Fibroblast of mammary gland (primary cell): ENCODE results near the gene DOK4.

ENCODE experiments used
- DNase-seq: peaks from one replicate; pipeline ENCODE4 v3.0.0-alpha.2; 2010; ENCODE audit warnings: low read depth
- H3K4me3 ChIP-seq: 2 replicates; pipeline ENCODE4 v1.5.1; 2011; ENCODE audit warnings: low read depth, mild to moderate bottlenecking, low read length, moderate library complexity; ENCODE audit not compliant: control insufficient read depth
- TF ChIP-seq, protein P1 (sequence below): conservative IDR thresholded peaks from 2 replicates; pipeline ENCODE4 v1.5.1; 2011; ENCODE audit warnings: low read depth, low read length, inconsistent platforms; ENCODE audit not compliant: control insufficient read depth, insufficient read depth

The DOK4 gene

DNA sequence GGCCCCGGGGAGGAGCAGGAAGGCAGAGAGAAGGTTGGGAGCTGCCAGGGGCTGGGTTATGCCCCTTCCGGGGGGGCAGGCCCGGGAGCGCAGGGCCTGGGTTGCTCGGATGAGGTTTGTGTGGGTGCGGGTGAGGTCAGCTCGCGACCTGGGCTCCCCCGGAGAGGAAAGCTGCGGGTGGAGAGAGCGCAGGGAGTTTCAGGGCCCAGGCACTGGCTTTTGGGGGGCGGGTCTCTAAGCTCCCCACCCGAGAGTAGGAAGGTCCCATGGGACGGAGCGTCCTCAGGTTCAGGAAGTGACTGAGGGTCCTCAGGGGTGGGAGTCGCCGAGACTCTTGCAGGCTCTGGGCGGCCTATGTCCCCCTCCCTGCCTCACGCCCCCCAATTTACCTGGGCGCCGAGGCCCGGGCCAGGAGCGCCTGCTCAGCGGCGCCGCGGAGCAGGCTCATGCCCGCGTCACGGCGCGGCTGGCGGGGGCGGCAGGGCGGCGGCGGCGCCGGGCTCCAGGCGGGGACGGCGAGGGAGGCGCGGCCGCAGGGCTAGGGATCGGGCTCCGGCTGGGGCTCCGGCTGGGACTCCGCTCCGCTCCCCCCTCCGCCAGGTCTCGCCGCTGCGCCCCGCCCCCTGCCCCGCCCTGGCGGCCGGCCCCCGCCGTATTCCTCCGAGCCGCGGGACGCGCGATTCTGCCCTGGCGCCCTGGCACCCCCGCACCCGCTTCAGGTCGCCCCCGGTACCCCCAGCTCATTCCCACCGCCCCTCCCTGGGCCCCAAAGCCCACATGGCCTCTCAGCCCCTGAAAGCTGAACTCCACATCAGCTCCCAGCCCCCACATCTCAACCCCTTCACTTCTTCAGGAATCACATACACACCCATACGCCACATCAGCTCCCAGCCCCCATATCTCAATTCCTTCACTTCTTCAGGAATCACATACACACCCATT is at the start of gene DOK4:
DOK4 (minus strand) TSS at position 578 of the 942 bp plus-strand sequence. CDS start 6,986 bp downstream, outside the sequence.
- DNase-seq = peak; percentile 56
- peak within 1 kb of the TSS; percentile 57 for H3K4me3 ChIP-seq
- TF ChIP-seq, protein P1, sequence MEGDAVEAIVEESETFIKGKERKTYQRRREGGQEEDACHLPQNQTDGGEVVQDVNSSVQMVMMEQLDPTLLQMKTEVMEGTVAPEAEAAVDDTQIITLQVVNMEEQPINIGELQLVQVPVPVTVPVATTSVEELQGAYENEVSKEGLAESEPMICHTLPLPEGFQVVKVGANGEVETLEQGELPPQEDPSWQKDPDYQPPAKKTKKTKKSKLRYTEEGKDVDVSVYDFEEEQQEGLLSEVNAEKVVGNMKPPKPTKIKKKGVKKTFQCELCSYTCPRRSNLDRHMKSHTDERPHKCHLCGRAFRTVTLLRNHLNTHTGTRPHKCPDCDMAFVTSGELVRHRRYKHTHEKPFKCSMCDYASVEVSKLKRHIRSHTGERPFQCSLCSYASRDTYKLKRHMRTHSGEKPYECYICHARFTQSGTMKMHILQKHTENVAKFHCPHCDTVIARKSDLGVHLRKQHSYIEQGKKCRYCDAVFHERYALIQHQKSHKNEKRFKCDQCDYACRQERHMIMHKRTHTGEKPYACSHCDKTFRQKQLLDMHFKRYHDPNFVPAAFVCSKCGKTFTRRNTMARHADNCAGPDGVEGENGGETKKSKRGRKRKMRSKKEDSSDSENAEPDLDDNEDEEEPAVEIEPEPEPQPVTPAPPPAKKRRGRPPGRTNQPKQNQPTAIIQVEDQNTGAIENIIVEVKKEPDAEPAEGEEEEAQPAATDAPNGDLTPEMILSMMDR = no peak

DNA sequence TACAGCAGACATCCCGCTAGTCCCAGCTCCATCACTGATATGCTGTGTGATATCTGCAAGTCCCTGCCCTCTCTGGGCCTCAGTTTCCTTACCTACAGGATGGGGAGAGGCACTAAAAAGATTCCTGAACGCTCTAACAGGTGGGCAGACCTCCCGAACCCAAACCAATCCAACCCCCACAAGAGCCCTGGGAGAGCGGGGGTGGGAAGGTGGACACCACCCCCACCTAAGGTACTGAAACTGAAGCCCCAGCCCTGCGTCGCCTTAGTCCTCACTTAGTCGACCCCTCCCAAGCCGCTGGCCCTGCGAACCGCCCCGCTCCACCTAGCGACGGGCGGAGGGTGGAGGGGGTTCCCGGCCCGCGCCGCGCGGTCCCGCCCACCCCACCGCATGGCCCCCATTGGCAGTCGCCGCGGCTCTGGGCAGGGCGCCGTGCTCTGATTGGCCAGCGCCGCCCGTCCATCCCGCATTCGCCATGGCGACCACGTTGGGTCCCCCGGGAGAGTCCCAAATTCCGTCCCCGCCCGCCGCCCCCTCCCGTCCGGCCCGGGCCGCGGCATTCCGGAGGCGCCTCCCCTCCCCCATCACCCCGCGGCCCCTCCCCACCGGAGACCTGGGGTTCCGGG is 49.5 kb upstream of the DOK4 start:
- TF ChIP-seq, protein P1 = no peak
- peak overlapping the region; percentile 76 for H3K4me3 ChIP-seq
- DNase-seq = peak; percentile 79

DNA sequence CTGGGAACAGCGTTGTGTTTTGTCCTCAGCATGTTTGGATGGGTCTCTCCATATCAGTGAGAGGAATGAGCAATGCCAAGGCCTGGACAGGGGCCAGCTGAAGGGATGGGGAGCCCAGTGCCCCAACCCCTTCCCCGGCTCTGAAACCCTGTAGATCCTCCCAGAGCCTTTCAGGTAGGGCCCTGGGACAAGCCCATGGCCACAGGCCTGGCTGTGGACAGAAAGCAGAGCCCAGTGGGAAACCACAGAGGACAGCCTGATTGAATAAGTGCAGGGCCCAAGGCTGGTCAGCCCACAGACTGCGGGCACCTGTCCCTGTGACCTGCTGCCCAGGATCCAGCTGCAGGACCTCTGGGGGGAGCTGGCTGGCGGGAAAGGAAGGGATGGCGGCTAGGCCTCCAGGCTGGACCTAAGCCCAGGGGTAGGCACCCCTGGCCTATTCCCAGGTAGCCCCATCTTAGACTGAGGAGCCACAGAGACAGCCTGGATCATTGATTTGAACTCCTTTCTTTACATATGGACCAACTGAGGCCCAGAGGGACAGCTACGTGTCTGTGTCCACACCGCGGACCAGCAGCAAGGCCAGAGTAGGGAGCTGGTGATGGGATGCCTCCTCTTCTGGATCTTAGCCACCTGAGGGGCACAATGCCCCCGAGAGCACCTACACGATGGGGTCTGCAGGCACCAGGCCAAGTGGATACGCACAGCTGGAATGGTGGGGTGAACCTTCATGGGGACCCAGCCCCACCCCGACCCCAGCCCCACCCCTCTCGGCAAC is 48.8 kb upstream of the DOK4 start:
- no peak for DNase-seq
- peak overlapping the region; percentile 76 for H3K4me3 ChIP-seq
- TF ChIP-seq, protein P1 = no peak

DNA sequence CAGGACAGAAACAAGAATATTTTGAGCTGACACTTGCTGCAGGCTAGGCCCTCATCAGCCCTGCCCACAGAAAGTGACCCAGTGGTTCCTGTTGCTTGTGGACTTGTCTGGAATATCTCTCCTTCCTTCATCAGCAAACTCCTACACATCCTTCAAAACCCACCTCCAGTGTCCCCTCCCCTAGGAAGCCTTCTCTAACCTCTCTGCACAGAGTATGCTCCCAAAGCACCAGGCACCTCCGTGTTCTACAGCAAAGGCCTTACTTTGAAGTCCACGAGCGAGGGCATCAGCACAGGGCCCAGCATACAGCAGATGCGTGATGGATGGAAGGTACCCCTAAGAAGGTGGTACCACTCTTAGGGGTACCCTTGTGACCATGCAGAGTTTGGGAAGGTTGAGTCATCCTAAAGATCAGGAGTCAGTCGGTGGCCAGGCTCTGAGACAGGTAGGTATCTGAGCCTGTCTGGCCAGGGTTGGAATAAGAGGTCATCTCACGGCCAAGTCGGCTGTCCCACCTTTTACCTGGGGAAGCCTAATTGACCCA is 48.1 kb upstream of the DOK4 start:
- TF ChIP-seq, protein P1 = no peak
- no peak overlapping the region for H3K4me3 ChIP-seq
- DNase-seq = no peak

DNA sequence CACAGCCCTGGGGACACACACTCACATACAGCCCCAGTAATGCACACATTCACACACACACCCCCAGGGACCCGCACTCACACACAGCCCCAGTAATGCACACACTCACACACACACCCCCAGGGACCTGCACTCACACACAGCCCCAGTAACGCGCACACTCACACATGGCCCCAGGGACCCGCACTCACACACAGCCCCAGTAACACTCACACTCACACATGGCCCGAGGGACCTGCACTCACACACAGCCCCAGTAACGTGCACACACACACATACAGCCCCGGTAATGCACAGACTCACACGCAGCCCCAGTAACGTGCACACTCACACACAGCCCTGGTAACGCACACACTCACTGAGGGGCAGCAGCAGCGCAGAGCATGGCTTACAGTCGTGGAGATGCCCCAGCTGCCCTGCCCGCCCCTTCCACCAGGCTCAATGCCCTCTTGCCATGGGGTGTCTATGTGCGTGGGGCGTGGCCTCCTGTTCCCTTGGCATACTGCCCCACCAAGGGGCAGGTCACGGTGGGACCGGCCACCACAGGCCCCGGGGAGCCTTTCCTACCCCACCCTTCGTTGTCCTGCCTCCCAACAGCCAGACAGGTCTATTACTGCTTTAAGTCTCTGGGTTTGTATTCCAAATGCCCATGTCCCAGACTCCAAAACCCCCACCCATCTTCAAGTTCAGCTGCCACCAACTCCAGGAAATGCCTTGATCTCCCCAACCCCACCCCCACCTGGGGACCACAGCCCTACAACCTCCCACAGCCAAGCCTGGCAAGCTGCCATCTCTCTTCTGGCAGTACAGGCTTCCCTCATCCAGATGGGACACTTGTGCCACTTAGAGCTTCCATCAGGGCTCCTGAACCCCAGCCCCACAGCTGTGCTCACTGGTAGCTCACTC is 47.4 kb upstream of the DOK4 start:
- TF ChIP-seq, protein P1 = no peak
- peak; percentile 4 for DNase-seq
- H3K4me3 ChIP-seq = no peak overlapping the region

DNA sequence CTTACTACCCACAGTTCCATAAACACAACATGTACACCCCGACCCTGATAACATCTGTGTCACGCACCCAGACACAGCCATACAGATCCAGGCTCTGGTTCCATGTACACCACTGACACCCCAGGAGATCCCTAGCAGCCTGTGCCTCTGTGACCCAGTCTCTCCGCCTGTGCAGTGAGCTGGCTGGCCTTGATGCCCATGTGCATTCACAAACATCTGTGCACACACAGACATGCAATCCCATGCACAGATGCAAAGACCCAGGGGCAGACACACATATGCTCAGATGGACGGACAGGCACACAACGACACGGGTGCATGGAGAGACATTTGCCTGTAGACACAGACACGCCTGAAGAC is 46.0 kb upstream of the DOK4 start:
- TF ChIP-seq, protein P1 = no peak
- no peak for DNase-seq

More for the DNA sequence above, 46.0 kb upstream of the DOK4 start:
- H3K4me3 ChIP-seq = no peak overlapping the region
